HepG2 (cell line): ENCODE measurements around the gene ZG16B. TPM values are rescaled to one million over a fixed set of nuclear protein-coding genes. Genes with fewer than 3 reads are reported as not detected.

ENCODE experiments used
- ATAC-seq: fragments of 200-7000 bp; cut with Tn5 transposase; 3 replicates; pipeline ENCODE4 v1.9.1; 2020; ENCODE audit warnings: mild to moderate bottlenecking, moderate library complexity
- BruUV-seq: library from RNA; stranded (reverse); fragments of 400-500 nt; replicated peaks from 2 replicates; lab custom pipeline; 2021; lab: Mats Ljungman, UMichigan
- CTCF ChIA-PET: fragments of 300-600 bp; formaldehyde crosslinking; extraction: SDS; loops from one replicate; lab custom pipeline; 2021; ENCODE audit warnings: low total read pairs, inconsistent platforms, low intra/inter-chr PET ratio; lab: Yijun Ruan, JAX
- POLR2A ChIA-PET: fragments of 350-600 bp; sonication (Branson Sonifier 250); formaldehyde crosslinking; loops from one replicate; lab custom pipeline; 2020; ENCODE audit warnings: antibody characterized with exemption, inconsistent platforms; lab: Yijun Ruan, JAX
- DNase-seq: peaks from one replicate; pipeline ENCODE4 v3.0.0-alpha.2; 2015; ENCODE audit warnings: low spot score
- FAIRE-seq: peaks from 3 replicates; lab custom pipeline; 2011; peaks lifted over from hg19 to GRCh38; lab: Jason Lieb, UNC
- H2AFZ ChIP-seq: one replicate; pipeline ENCODE4 v1.6.1; 2011; ENCODE audit warnings: low read length, inconsistent platforms
- H3K27ac ChIP-seq: fragments of 300-600 bp; 3 replicates; pipeline ENCODE4 v1.8.0; 2011; ENCODE audit warnings: mixed run types, mild to moderate bottlenecking, mixed read lengths, low read length, inconsistent platforms; ENCODE audit not compliant: insufficient read depth; ENCODE audit errors: extremely low read length
- H3K27me3 ChIP-seq, 2 experiments: fragments of 200-600 bp in 1 of 2; 2 replicates in 1 of 2; 3 replicates in 1 of 2; pipeline versions ENCODE4 v1.6.0 to v1.8.0; 2011; ENCODE audit warnings: low read length in 2 of 2, mild to moderate bottlenecking in 2 of 2, moderate library complexity in 2 of 2, inconsistent platforms in 1 of 2; ENCODE audit not compliant: insufficient read depth in 2 of 2, control insufficient read depth in 1 of 2
- H3K36me3 ChIP-seq, 2 experiments: fragments of 200-600 bp in 1 of 2; replicated peaks in 1 of 2; 2 replicates in 1 of 2; 3 replicates in 1 of 2; pipeline versions ENCODE4 v1.5.1 to v1.8.0; 2011; ENCODE audit warnings: low read length in 2 of 2, inconsistent platforms in 1 of 2; ENCODE audit not compliant: insufficient read depth in 2 of 2, control insufficient read depth in 1 of 2
- H3K4me1 ChIP-seq: 2 replicates; pipeline ENCODE4 v1.5.1; 2012; ENCODE audit warnings: low read length, inconsistent platforms; ENCODE audit not compliant: insufficient read depth
- H3K4me2 ChIP-seq: 2 replicates; pipeline ENCODE4 v1.6.0; 2011; ENCODE audit warnings: low read depth, low read length, inconsistent platforms
- H3K4me3 ChIP-seq, 3 experiments: fragments of 200-600 bp in 1 of 3; sonication (generic), shearing (Covaris generic) in 1 of 3; replicated peaks in 1 of 3; 2 replicates each; pipeline ENCODE4 v1.5.1; 2011 to 2016; ENCODE audit warnings: low read length in 3 of 3, inconsistent platforms in 2 of 3, low read depth in 2 of 3, mild to moderate bottlenecking in 2 of 3, control low read depth in 1 of 3, mixed read lengths in 1 of 3; ENCODE audit not compliant: insufficient read depth in 1 of 3
- H3K79me2 ChIP-seq: one replicate; pipeline ENCODE4 v1.6.1; 2011; ENCODE audit warnings: low read length, inconsistent platforms; ENCODE audit not compliant: insufficient read depth
- H3K9ac ChIP-seq: 2 replicates; pipeline ENCODE4 v1.6.0; 2011; ENCODE audit warnings: mild to moderate bottlenecking, low read depth, low read length, inconsistent platforms; ENCODE audit not compliant: insufficient read depth
- H3K9me3 ChIP-seq: 2 replicates; pipeline ENCODE4 v1.5.1; 2012; ENCODE audit warnings: mild to moderate bottlenecking, low read length
- H4K20me1 ChIP-seq: 2 replicates; pipeline ENCODE4 v1.6.0; 2011; ENCODE audit warnings: inconsistent platforms, mild to moderate bottlenecking, low read length, moderate library complexity; ENCODE audit not compliant: insufficient read depth
- ATF3 ChIP-seq: sonication (generic); formaldehyde crosslinking; IDR thresholded peaks from 2 replicates; pipeline ENCODE4 v1.4.0; 2020; ENCODE audit warnings: missing genetic modification reagents
- ELF1 ChIP-seq: sonication (generic); formaldehyde crosslinking; IDR thresholded peaks from 2 replicates; pipeline ENCODE4 v1.4.0; 2020; ENCODE audit warnings: missing genetic modification reagents
- GATA4 ChIP-seq: sonication (generic); IDR thresholded peaks from 2 replicates; pipeline ENCODE4 v1.6.1; 2016; ENCODE audit warnings: antibody characterized with exemption, low read depth, borderline replicate concordance
- HNRNPH1 ChIP-seq: fragments of 200-400 bp; formaldehyde crosslinking; optimal IDR thresholded peaks from 2 replicates; pipeline ENCODE3; 2017; ENCODE audit warnings: mild to moderate bottlenecking, low read depth, low read length
- MATR3 ChIP-seq: sonication (generic); formaldehyde crosslinking; IDR thresholded peaks from 2 replicates; pipeline ENCODE4 v1.4.0; 2020; ENCODE audit warnings: missing genetic modification reagents
- MYC ChIP-seq: sonication (generic); formaldehyde crosslinking; IDR thresholded peaks from 2 replicates; pipeline ENCODE4 v1.9.0; 2021; ENCODE audit warnings: missing genetic modification reagents, borderline replicate concordance
- NFIB ChIP-seq: sonication (generic); formaldehyde crosslinking; IDR thresholded peaks from 2 replicates; pipeline ENCODE4 v1.9.0; 2021; ENCODE audit warnings: missing genetic modification reagents, mild to moderate bottlenecking, borderline replicate concordance
- NFKB2 ChIP-seq: sonication (generic); formaldehyde crosslinking; IDR thresholded peaks from 2 replicates; pipeline ENCODE4 v1.4.0; 2020; ENCODE audit warnings: missing genetic modification reagents, borderline replicate concordance
- PLRG1 ChIP-seq: fragments of 450-650 bp; conservative IDR thresholded peaks from 2 replicates; pipeline ENCODE4 v1.6.1; 2016
- SUZ12 ChIP-seq: fragments of 150-350 bp; IDR thresholded peaks from 2 replicates; pipeline ENCODE4 v1.6.1; 2014; ENCODE audit warnings: low read depth, low read length
- TCF7 ChIP-seq: sonication (generic); IDR thresholded peaks from 2 replicates; pipeline ENCODE4 v1.6.1; 2016; ENCODE audit warnings: antibody characterized with exemption, low read depth
- ZFP37 ChIP-seq: sonication (generic); formaldehyde crosslinking; IDR thresholded peaks from 2 replicates; pipeline ENCODE4 v1.4.0; 2020; ENCODE audit warnings: missing genetic modification reagents, borderline replicate concordance
- ZNF232 ChIP-seq: sonication (generic); formaldehyde crosslinking; IDR thresholded peaks from 2 replicates; pipeline ENCODE4 v1.4.0; 2020; ENCODE audit warnings: missing genetic modification reagents, borderline replicate concordance
- ZNF687 ChIP-seq: sonication (generic); formaldehyde crosslinking; IDR thresholded peaks from 2 replicates; pipeline ENCODE4 v1.5.1; 2020; ENCODE audit warnings: mild to moderate bottlenecking, missing genetic modification reagents, moderate library complexity
- WGBS: methylation state at CpG from one replicate; pipeline ENCODE4 v1.1.6; 2017; ENCODE audit warnings: low lambda C conversion rate; 5-methylcytosine and 5-hydroxymethylcytosine counted together
- in situ Hi-C: cut with HindIII; loops from 2 replicates; pipeline ENCODE4 v1.10.0; 2017; ENCODE audit warnings: low pct_unique_long_range_greater_than_20kb; ENCODE audit not compliant: extremely low pct_ligation_motif_present
- intact Hi-C: fragments of 100-400 bp; cut with micrococcal nuclease; formaldehyde crosslinking; loops from one replicate; pipeline ENCODE4 v1.10.0; 2022; ENCODE audit not compliant: unreplicated experiment
- polyA plus RNA-seq, 8 experiments: library from polyadenylated mRNA; depleted of rRNA in 3 of 8; stranded (reverse) in 7 of 8; unstranded in 1 of 8; fragments of >200 nt; fragmentation: Illumina TruSeq in 4 of 8; extraction: Trizol in 4 of 8; gene quantifications; 2 replicates each; pipeline versions ENCODE4 v1.2.1 to v1.2.3, GENCODE V29; 2011 to 2016; ENCODE audit warnings: low read depth in 4 of 8, missing spikeins in 1 of 8, mixed read lengths in 1 of 8; ENCODE audit not compliant: insufficient read depth in 1 of 8
- total RNA-seq, 5 experiments: library from RNA; depleted of rRNA; stranded (reverse); fragments of >200 nt; fragmentation: Illumina TruSeq; extraction: Trizol; gene quantifications; 2 replicates each; pipeline ENCODE4 v1.2.3, GENCODE V29; 2016; ENCODE audit warnings: low read depth in 1 of 5
- TF ChIP-seq, protein P1 (sequence below): IDR thresholded peaks from 2 replicates; pipeline ENCODE4 v1.6.1; 2016; ENCODE audit warnings: low read depth, control low read depth

Gene ZG16B
- total and polyA plus RNA-seq, 2 of the 13 experiments (the other 11 are each of a cell fraction or from before 2014, with no cell fraction given), result 1.5 to 11.3 TPM

- TF ChIP-seq ZNF687 (CRISPR knock-in tag) (peak; percentile 50; the same call in 1 of the 2 replicates), ATF3 (no peak)
These were observed 222 bp downstream of the ZG16B start (continued) for GRCh38 chr16:2830355-2830695.

- no TSS peak for BruUV-seq
- peaks cover 1 to 53% of the 10 kb centered on the region in 2 experiments; a peak in 4 of 5 replicates for H3K27me3 ChIP-seq
These were observed 1.1 kb downstream of the ZG16B start for GRCh38 chr16:2831203-2831602.

More at GRCh38 chr16:2831203-2831602, 1.1 kb downstream of the ZG16B start:
- POLR2A ChIA-PET, result no interaction called here
- WGBS, result 64% methylated on average over 6 of the region's 15 CpGs
- H3K9ac ChIP-seq, result no peak overlapping the region
- no peaks in the 10 kb centered on the region for H3K9me3 ChIP-seq
- H2AFZ ChIP-seq, result no peak overlapping the region
- CTCF ChIA-PET, result no interaction called here
- no peak overlapping the region for H3K27ac ChIP-seq
- H3K4me1 ChIP-seq, result peaks cover 52% of the 10 kb centered on the region
- no peak overlapping the region for H3K4me3 ChIP-seq
- TF ChIP-seq HNRNPH1 (no peak), NFIB (CRISPR knock-in tag) (no peak), SUZ12 (no peak), ZFP37 (CRISPR knock-in tag) (no peak), ELF1 (CRISPR knock-in tag) (no peak), MYC (CRISPR knock-in tag) (no peak), MATR3 (CRISPR knock-in tag) (no peak), TCF7 (no peak), NFKB2 (CRISPR knock-in tag) (no peak), PLRG1 (no peak), ZNF232 (no peak), GATA4 (no peak)
- TF ChIP-seq, protein P1, sequence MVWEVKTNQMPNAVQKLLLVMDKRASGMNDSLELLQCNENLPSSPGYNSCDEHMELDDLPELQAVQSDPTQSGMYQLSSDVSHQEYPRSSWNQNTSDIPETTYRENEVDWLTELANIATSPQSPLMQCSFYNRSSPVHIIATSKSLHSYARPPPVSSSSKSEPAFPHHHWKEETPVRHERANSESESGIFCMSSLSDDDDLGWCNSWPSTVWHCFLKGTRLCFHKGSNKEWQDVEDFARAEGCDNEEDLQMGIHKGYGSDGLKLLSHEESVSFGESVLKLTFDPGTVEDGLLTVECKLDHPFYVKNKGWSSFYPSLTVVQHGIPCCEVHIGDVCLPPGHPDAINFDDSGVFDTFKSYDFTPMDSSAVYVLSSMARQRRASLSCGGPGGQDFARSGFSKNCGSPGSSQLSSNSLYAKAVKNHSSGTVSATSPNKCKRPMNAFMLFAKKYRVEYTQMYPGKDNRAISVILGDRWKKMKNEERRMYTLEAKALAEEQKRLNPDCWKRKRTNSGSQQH (CRISPR knock-in tag), result no peak
- H4K20me1 ChIP-seq, result no peaks in the 10 kb centered on the region
- intact Hi-C loops (no loop called here), in situ Hi-C loops (no loop called here)
- no peak overlapping the region for H3K4me2 ChIP-seq
- no peaks in the 10 kb centered on the region for H3K36me3 ChIP-seq
- no peak for FAIRE-seq
- DNase-seq, result no peak
- H3K79me2 ChIP-seq, result no peaks in the 10 kb centered on the region
- no peak for ATAC-seq
